ENCODE measurements around the gene OXSR1. TPM values are rescaled to one million over a fixed set of nuclear protein-coding genes. Genes with fewer than 3 reads are reported as not detected.

The OXSR1 gene
- total RNA-seq, 4 donors from 2014 or later, result 12.9 to 45.6 (median 39.5) TPM

- H3K36me3 ChIP-seq, result no peaks in the 10 kb centered on the region
- H3K9me3 ChIP-seq, result no peaks in the 10 kb centered on the region
- no peaks in the 10 kb centered on the region for H3K4me1 ChIP-seq
- intact Hi-C loops (cut with DNase I; ENCODE audit: low total_unique reads), result no loop called here
- no peak overlapping the region for H3K4me3 ChIP-seq
- TF ChIP-seq CTCF (IDR thresholded peaks at IDR 0.05) (no peak), POLR2A (IDR thresholded peaks at IDR 0.05) (no peak)
- DNase-seq, result no peak
- H3K27ac ChIP-seq, result no peak overlapping the region
- H3K27me3 ChIP-seq, result no peaks in the 10 kb centered on the region
These were observed 111.0 kb downstream of the OXSR1 start for GRCh38 chr3:38276081-38276916.

- TF ChIP-seq CTCF (IDR thresholded peaks at IDR 0.05) (no peak), POLR2A (IDR thresholded peaks at IDR 0.05) (no peak)
- H3K4me1 ChIP-seq, result no peaks in the 10 kb centered on the region
- H3K9me3 ChIP-seq, result no peaks in the 10 kb centered on the region
- DNase-seq, result no peak
- no peaks in the 10 kb centered on the region for H3K36me3 ChIP-seq
- no peak overlapping the region for H3K27ac ChIP-seq
- no peaks in the 10 kb centered on the region for H3K27me3 ChIP-seq
- intact Hi-C loops (cut with DNase I; ENCODE audit: low total_unique reads), result no loop called here
- H3K4me3 ChIP-seq, result no peak overlapping the region
These were observed 111.7 kb downstream of the OXSR1 start for GRCh38 chr3:38276917-38277630.

GRCh38 chr3:38278841-38279240 lies 113.5 kb downstream of the OXSR1 start:
- DNase-seq, result no peak
- Histone ChIP-seq H3K27me3 (no peaks in the 10 kb centered on the region), H3K9me3 (no peaks in the 10 kb centered on the region), H3K4me1 (no peaks in the 10 kb centered on the region), H3K4me3 (no peak overlapping the region), H3K27ac (no peak overlapping the region), H3K36me3 (no peaks in the 10 kb centered on the region)
- intact Hi-C loops (cut with DNase I; ENCODE audit: low total_unique reads), result no loop called here
- TF ChIP-seq CTCF (IDR thresholded peaks at IDR 0.05) (no peak), POLR2A (IDR thresholded peaks at IDR 0.05) (no peak)

GRCh38 chr3:38281895-38282686 lies 116.8 kb downstream of the OXSR1 start, which contains the start of gene SLC22A14:
Gene SLC22A14, plus strand, starts transcription at chr3:38282294. Its CDS starts 23,733 bp downstream, at chr3:38306027.
- Histone ChIP-seq H3K4me1 (no peaks in the 10 kb centered on the region), H3K27me3 (no peaks in the 10 kb centered on the region), H3K9me3 (no peaks in the 10 kb centered on the region), H3K36me3 (no peaks in the 10 kb centered on the region), H3K4me3 (no peak within 1 kb of the TSS), H3K27ac (no peak within 1 kb of the TSS)
- intact Hi-C loops (cut with DNase I; ENCODE audit: low total_unique reads), result no loop called here
- no peak for DNase-seq
- TF ChIP-seq CTCF (IDR thresholded peaks at IDR 0.05) (no peak), POLR2A (IDR thresholded peaks at IDR 0.05) (no peak)

Data from uterus (tissue), 4 donors.